Glutamatergic neuron (in vitro differentiated cells): ENCODE results near the gene KLHL40. TPM values are rescaled to one million over a fixed set of nuclear protein-coding genes. Genes with fewer than 3 reads are reported as not detected.

Source experiments
- DNase-seq: peaks from one replicate; pipeline ENCODE4 v3.0.0; 2022
- H3K27ac Mint-ChIP-seq: one replicate; pipeline ENCODE4 v1.8.0; 2020; ENCODE audit warnings: mild to moderate bottlenecking, mixed read lengths, inconsistent platforms; ENCODE audit not compliant: unreplicated experiment
- H3K27me3 Mint-ChIP-seq: one replicate; pipeline ENCODE4 v1.8.0; 2020; ENCODE audit warnings: mild to moderate bottlenecking, moderate library complexity, mixed read lengths, inconsistent platforms; ENCODE audit not compliant: unreplicated experiment
- H3K36me3 Mint-ChIP-seq: one replicate; pipeline ENCODE4 v1.8.0; 2020; ENCODE audit warnings: mild to moderate bottlenecking, mixed read lengths, inconsistent platforms; ENCODE audit not compliant: unreplicated experiment
- H3K4me1 Mint-ChIP-seq: one replicate; pipeline ENCODE4 v1.8.0; 2020; ENCODE audit warnings: mild to moderate bottlenecking, low read depth, mixed read lengths, inconsistent platforms; ENCODE audit not compliant: unreplicated experiment
- H3K4me3 Mint-ChIP-seq: one replicate; pipeline ENCODE4 v1.8.0; 2020; ENCODE audit warnings: mild to moderate bottlenecking, mixed read lengths, inconsistent platforms; ENCODE audit not compliant: unreplicated experiment
- H3K9me3 Mint-ChIP-seq: one replicate; pipeline ENCODE4 v1.8.0; 2020; ENCODE audit warnings: mild to moderate bottlenecking, moderate library complexity, mixed read lengths, inconsistent platforms; ENCODE audit not compliant: unreplicated experiment
- total RNA-seq: library from RNA; stranded (reverse); fragmentation: NEBNext Ultra II Directional; extraction: Animal tissue kit (Norgen Biotek cat#: 25700); gene quantifications from one replicate; pipeline ENCODE4 v1.2.1, GENCODE V29; 2021; ENCODE audit not compliant: unreplicated experiment
- TF ChIP-seq, protein P1 (sequence below): fragments of 200-600 bp; sonication (generic); IDR thresholded peaks from one replicate; pipeline ENCODE4 v1.5.0; 2021; ENCODE audit not compliant: partially characterized antibody, unreplicated experiment

KLHL40 gene
- total RNA-seq, 1 donor from 2014 or later = 0.44 TPM

DNA sequence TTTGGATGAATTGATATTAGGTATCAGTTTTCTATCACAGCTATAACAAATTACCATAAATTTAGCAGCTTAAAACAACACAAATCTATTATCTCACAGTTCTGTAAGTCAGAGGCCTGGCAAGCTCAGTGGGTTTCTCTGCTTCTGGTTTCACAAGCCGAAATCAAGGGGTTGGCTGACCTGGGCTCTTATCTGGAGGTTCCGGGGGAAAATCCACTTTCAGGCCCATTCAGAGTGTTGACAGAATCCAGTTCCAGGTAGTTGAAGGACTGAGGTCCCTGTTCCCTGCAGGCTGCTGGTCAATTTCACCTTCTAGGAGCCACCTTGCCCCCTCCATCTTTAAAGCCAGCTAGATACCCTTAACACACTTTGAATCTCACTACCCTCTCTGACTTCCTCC, 28.4 kb downstream of the KLHL40 start:
- H3K36me3 Mint-ChIP-seq = no peaks in the 10 kb centered on the region
- H3K27me3 Mint-ChIP-seq = no peaks in the 10 kb centered on the region
- peaks cover 3% of the 10 kb centered on the region for H3K9me3 Mint-ChIP-seq
- H3K4me3 Mint-ChIP-seq = no peak overlapping the region
- no peak for DNase-seq
- no peaks in the 10 kb centered on the region for H3K4me1 Mint-ChIP-seq
- no peak overlapping the region for H3K27ac Mint-ChIP-seq
- TF ChIP-seq, protein P1, sequence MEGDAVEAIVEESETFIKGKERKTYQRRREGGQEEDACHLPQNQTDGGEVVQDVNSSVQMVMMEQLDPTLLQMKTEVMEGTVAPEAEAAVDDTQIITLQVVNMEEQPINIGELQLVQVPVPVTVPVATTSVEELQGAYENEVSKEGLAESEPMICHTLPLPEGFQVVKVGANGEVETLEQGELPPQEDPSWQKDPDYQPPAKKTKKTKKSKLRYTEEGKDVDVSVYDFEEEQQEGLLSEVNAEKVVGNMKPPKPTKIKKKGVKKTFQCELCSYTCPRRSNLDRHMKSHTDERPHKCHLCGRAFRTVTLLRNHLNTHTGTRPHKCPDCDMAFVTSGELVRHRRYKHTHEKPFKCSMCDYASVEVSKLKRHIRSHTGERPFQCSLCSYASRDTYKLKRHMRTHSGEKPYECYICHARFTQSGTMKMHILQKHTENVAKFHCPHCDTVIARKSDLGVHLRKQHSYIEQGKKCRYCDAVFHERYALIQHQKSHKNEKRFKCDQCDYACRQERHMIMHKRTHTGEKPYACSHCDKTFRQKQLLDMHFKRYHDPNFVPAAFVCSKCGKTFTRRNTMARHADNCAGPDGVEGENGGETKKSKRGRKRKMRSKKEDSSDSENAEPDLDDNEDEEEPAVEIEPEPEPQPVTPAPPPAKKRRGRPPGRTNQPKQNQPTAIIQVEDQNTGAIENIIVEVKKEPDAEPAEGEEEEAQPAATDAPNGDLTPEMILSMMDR = no peak

DNA sequence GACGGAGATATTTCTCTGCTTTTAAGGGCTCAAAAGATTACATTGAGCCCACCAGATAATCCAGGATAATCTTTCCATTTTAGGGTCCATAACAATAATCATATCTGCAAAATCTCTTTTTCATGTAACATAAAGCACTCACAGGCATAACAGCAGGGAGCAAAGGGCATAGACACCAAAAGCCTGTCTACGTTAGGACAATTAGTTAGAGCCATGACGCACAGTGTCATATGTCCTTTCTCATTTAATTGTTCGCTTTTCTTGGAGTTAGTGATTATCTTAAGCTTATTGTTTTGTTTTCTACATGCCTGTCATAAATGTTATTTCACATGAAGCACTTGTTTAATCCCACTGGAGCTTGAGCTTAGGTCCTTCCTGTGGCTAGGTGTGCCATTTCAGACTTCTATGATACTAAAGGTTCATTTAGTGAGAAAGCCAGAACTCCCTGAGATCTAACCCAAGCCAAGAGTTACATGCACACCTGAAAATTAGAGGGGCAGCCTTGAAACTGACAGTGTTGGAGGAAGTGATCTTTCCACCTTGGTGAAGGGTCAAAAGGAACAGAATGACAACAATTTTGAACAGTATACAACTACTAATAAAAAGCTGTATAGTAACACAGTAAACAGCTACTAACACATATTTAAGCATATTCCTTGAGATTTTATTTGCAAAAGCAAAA, 29.0 kb downstream of the KLHL40 start:
- Mint-ChIP-seq H3K27ac (no peak overlapping the region), H3K9me3 (peaks cover 3% of the 10 kb centered on the region), H3K36me3 (no peaks in the 10 kb centered on the region), H3K27me3 (peaks cover 1% of the 10 kb centered on the region), H3K4me1 (no peaks in the 10 kb centered on the region), H3K4me3 (no peak overlapping the region)
- TF ChIP-seq, protein P1 = no peak
- no peak for DNase-seq

DNA sequence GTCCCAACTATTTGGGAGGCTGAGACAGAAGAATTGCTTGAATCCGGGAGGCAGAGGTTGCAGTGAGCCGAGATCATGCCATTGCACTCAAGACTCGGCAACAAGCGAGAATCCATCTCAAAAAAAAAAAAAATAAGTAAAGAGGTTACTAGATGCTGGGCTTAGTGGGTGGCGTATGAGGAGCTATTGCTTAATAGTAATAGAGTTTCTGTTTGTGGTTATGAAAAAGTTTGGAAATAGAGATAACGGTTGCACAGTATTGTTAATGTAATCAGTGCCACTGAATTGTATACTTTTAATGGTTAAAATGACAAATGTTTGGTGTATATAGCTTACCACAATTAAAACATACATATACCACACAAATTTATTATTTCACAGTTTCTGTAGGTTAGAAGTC, 32.0 kb downstream of the KLHL40 start:
- Mint-ChIP-seq H3K36me3 (no peaks in the 10 kb centered on the region), H3K27ac (no peak overlapping the region), H3K4me3 (no peak overlapping the region), H3K27me3 (peaks cover 2% of the 10 kb centered on the region), H3K4me1 (no peaks in the 10 kb centered on the region), H3K9me3 (no peaks in the 10 kb centered on the region)
- DNase-seq = no peak
- TF ChIP-seq, protein P1 = no peak

DNA sequence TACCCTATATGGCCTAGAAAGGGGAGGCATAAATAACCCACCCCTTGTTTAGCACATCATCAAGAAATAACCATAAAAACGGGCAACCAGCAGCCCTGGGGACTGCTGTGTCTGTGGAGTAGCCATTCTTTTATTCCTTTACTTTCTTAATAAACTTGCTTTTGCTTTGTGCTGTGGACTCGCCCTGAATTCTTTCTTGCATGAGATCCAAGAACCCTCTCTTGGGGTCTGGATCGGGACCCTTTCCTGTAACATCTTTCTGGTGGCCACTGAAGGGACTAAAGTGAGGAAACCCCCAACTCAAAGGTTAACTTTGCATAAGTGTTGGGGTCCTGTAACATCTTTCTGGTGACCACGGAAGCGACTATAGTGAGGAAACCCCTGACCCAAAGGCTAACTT, 33.0 kb downstream of the KLHL40 start:
- Mint-ChIP-seq H3K4me1 (no peaks in the 10 kb centered on the region), H3K27me3 (peaks cover 2% of the 10 kb centered on the region), H3K9me3 (peaks cover 3% of the 10 kb centered on the region), H3K4me3 (no peak overlapping the region), H3K27ac (no peak overlapping the region), H3K36me3 (no peaks in the 10 kb centered on the region)
- no peak for DNase-seq
- TF ChIP-seq, protein P1 = no peak

DNA sequence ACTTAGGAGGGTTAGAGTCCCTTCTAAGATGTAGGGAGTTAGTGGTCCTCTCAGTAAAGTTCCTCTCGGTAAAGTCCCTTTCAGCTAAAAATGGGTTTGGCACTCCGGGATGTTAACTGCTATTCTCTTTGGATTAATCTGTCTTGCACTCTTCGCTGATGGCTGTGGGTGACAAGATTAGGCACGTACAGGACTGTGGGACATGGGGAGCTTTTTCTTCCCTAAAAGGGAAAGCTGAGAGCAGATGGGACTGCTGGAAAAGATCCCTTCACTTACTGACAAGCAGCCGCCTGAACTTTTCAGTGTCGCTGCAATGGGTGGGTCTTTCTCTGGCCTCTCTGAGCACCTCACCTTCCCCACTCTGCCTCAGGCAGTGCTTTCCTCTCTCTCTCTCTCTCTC, 33.7 kb downstream of the KLHL40 start:
- TF ChIP-seq, protein P1 = no peak
- Mint-ChIP-seq H3K4me1 (no peaks in the 10 kb centered on the region), H3K4me3 (no peak overlapping the region), H3K27me3 (peaks cover 2% of the 10 kb centered on the region), H3K27ac (no peak overlapping the region), H3K36me3 (no peaks in the 10 kb centered on the region), H3K9me3 (peaks cover 3% of the 10 kb centered on the region)
- DNase-seq = no peak
